K562 (cell line): ENCODE data around the gene LGI4. TPM values are rescaled to one million over a fixed set of nuclear protein-coding genes. Genes with fewer than 3 reads are reported as not detected.

ENCODE experiments used
- ATAC-seq: fragments of 200-7000 bp; cut with Tn5 transposase; 3 replicates; pipeline ENCODE4 v1.9.1; 2020; ENCODE audit warnings: moderate library complexity
- BruUV-seq: library from RNA; stranded (reverse); fragments of 400-500 nt; replicated peaks from 2 replicates; lab custom pipeline; 2021; lab: Mats Ljungman, UMichigan
- CTCF ChIA-PET: fragments of 300-600 bp; formaldehyde crosslinking; extraction: SDS; loops from one replicate; lab custom pipeline; 2021; ENCODE audit warnings: low intra/inter-chr PET ratio; lab: Yijun Ruan, JAX
- POLR2A ChIA-PET: fragments of 300-600, 350-650 bp; sonication (Branson Sonifier 250); formaldehyde crosslinking; extraction: SDS; loops from one replicate; lab custom pipeline; 2021; ENCODE audit warnings: antibody characterized with exemption, inconsistent platforms; lab: Yijun Ruan, JAX
- DNase-seq, 4 experiments: peaks; one replicate each; pipeline versions ENCODE4 v3.0.0 to v3.0.0-alpha.2; 2011 to 2018; ENCODE audit warnings: low spot score in 3 of 4, mixed read lengths in 3 of 4; ENCODE audit errors: extremely low read depth in 1 of 4
- FAIRE-seq: peaks from 2 replicates; lab custom pipeline; 2011; peaks lifted over from hg19 to GRCh38; lab: Jason Lieb, UNC
- H2AFZ ChIP-seq: 2 replicates; pipeline ENCODE4 v1.6.0; 2011; ENCODE audit warnings: low read depth, low read length, control low read depth, inconsistent platforms
- H3K27ac ChIP-seq: fragments of 200-600 bp; 3 replicates; pipeline ENCODE4 v1.8.0; 2011; ENCODE audit warnings: low read depth, mild to moderate bottlenecking, control low read depth, inconsistent platforms, low read length, moderate library complexity, mixed read lengths; ENCODE audit errors: extremely low read depth
- H3K27me3 ChIP-seq, 2 experiments: fragments of 300-600 bp in 1 of 2; 2 replicates in 1 of 2; 3 replicates in 1 of 2; pipeline versions ENCODE4 v1.6.0 to v1.8.0; 2011; ENCODE audit warnings: inconsistent platforms in 2 of 2, low read length in 2 of 2, mild to moderate bottlenecking in 1 of 2, mixed read lengths in 1 of 2, moderate library complexity in 1 of 2; ENCODE audit not compliant: control insufficient read depth in 2 of 2, insufficient read depth in 2 of 2
- H3K36me3 ChIP-seq: fragments of 300-600 bp; 3 replicates; pipeline ENCODE4 v1.8.0; 2011; ENCODE audit warnings: mild to moderate bottlenecking, low read length, inconsistent platforms; ENCODE audit not compliant: control insufficient read depth, insufficient read depth
- H3K4me1 ChIP-seq, 2 experiments: fragments of 200-600 bp in 1 of 2; replicated peaks in 1 of 2; 2 replicates in 1 of 2; 3 replicates in 1 of 2; pipeline versions ENCODE4 v1.5.1 to v1.8.0; 2011; ENCODE audit warnings: inconsistent platforms in 2 of 2, low read length in 2 of 2, mild to moderate bottlenecking in 1 of 2, mixed read lengths in 1 of 2, moderate library complexity in 1 of 2; ENCODE audit not compliant: control insufficient read depth in 2 of 2, insufficient read depth in 2 of 2
- H3K4me2 ChIP-seq: 2 replicates; pipeline ENCODE4 v1.6.1; 2011; ENCODE audit warnings: low read length, control low read depth, inconsistent platforms, mixed read lengths; ENCODE audit not compliant: insufficient read depth
- H3K4me3 ChIP-seq: fragments of 200-600 bp; sonication (generic), shearing (Covaris generic); 2 replicates; pipeline ENCODE4 v1.5.1; 2016; ENCODE audit warnings: control low read depth, inconsistent platforms
- H3K79me2 ChIP-seq: fragments of 200-600 bp; 3 replicates; pipeline ENCODE4 v1.8.0; 2011; ENCODE audit warnings: low read length, inconsistent platforms; ENCODE audit not compliant: control insufficient read depth, insufficient read depth
- H3K9ac ChIP-seq, 2 experiments: 2 replicates each; pipeline versions ENCODE4 v1.6.0 to v1.6.1; 2011; ENCODE audit warnings: low read depth in 2 of 2, low read length in 2 of 2, control low read depth in 1 of 2, inconsistent platforms in 1 of 2, mild to moderate bottlenecking in 1 of 2, mixed read lengths in 1 of 2; ENCODE audit not compliant: insufficient read depth in 1 of 2
- H3K9me1 ChIP-seq: one replicate; pipeline ENCODE4 v1.6.0; 2011; ENCODE audit warnings: inconsistent platforms, mild to moderate bottlenecking, low read length, moderate library complexity; ENCODE audit not compliant: control insufficient read depth, insufficient read depth
- H3K9me3 ChIP-seq: replicated peaks from 2 replicates; pipeline ENCODE4 v1.5.1; 2011; ENCODE audit warnings: low read depth, low read length, inconsistent platforms; ENCODE audit not compliant: control insufficient read depth, insufficient read depth
- H4K20me1 ChIP-seq: replicated peaks from 2 replicates; pipeline ENCODE4 v1.6.1; 2011; ENCODE audit warnings: low read length, inconsistent platforms, mixed read lengths; ENCODE audit not compliant: control insufficient read depth, insufficient read depth
- ATF6 ChIP-seq: sonication (generic); formaldehyde crosslinking; IDR thresholded peaks from 2 replicates; pipeline ENCODE4 v1.4.0; 2020; ENCODE audit warnings: mild to moderate bottlenecking, missing genetic modification reagents
- CC2D1A ChIP-seq: fragments of 450-650 bp; IDR thresholded peaks from 2 replicates; pipeline ENCODE4 v1.6.1; 2017; ENCODE audit warnings: mild to moderate bottlenecking
- CTBP1 ChIP-seq: fragments of 450-650 bp; IDR thresholded peaks from 2 replicates; pipeline ENCODE4 v1.6.1; 2016; ENCODE audit warnings: borderline replicate concordance
- DPF2 ChIP-seq: fragments of 450-650 bp; IDR thresholded peaks from 2 replicates; pipeline ENCODE4 v1.6.1; 2016
- ESRRA ChIP-seq: fragments of 450-650 bp; IDR thresholded peaks from 2 replicates; pipeline ENCODE4 v1.6.1; 2014; ENCODE audit warnings: low read depth, mild to moderate bottlenecking, moderate library complexity, borderline replicate concordance
- IRF2 ChIP-seq: sonication (generic); formaldehyde crosslinking; IDR thresholded peaks from 2 replicates; pipeline ENCODE4 v1.8.1; 2022; ENCODE audit warnings: mild to moderate bottlenecking, missing genetic modification reagents
- KDM1A ChIP-seq, 2 experiments: fragments of 450-650 bp; IDR thresholded peaks; 2 replicates each; pipeline ENCODE4 v1.6.1; 2016; ENCODE audit warnings: mild to moderate bottlenecking in 2 of 2
- KLF13 ChIP-seq: fragments of 450-650 bp; IDR thresholded peaks from 2 replicates; pipeline ENCODE4 v1.6.1; 2016; ENCODE audit warnings: missing genetic modification characterization, low read depth, mild to moderate bottlenecking, missing compliant biosample characterization, moderate library complexity, borderline replicate concordance
- MEIS2 ChIP-seq: fragments of 450-650 bp; IDR thresholded peaks from 2 replicates; pipeline ENCODE4 v1.6.1; 2014; ENCODE audit warnings: mild to moderate bottlenecking; ENCODE audit not compliant: partially characterized antibody
- PRDM10 ChIP-seq: fragments of 450-650 bp; IDR thresholded peaks from 2 replicates; pipeline ENCODE4 v1.6.1; 2018; ENCODE audit not compliant: partially characterized antibody
- RBM25 ChIP-seq: fragments of 200-400 bp; formaldehyde crosslinking; IDR thresholded peaks from 2 replicates; pipeline ENCODE4 v1.6.1; 2018; ENCODE audit warnings: low read length, low read depth, moderate library complexity; ENCODE audit not compliant: severe bottlenecking
- SMARCA4 ChIP-seq: fragments of 450-650 bp; IDR thresholded peaks from 2 replicates; pipeline ENCODE4 v1.6.1; 2016
- SMARCA5 ChIP-seq: fragments of 450-650 bp; IDR thresholded peaks from 2 replicates; pipeline ENCODE4 v1.6.1; 2016
- TFAP4 ChIP-seq: sonication (generic); formaldehyde crosslinking; IDR thresholded peaks from 2 replicates; pipeline ENCODE4 v1.8.0; 2022; ENCODE audit warnings: missing genetic modification reagents, mild to moderate bottlenecking, moderate library complexity, borderline replicate concordance
- ZFP36 ChIP-seq: fragments of 150-350 bp; IDR thresholded peaks from 2 replicates; pipeline ENCODE4 v1.6.1; 2018; ENCODE audit warnings: low read length, low read depth; ENCODE audit not compliant: partially characterized antibody
- ZKSCAN1 ChIP-seq: fragments of 150-350 bp; IDR thresholded peaks from 2 replicates; pipeline ENCODE4 v1.6.1; 2016; ENCODE audit warnings: low read depth, low read length
- WGBS: fragments of 100-300 bp; shearing (Covaris generic); methylation state at CpG from one replicate; pipeline ENCODE4 v1.1.6; 2016; ENCODE audit warnings: low coverage, mixed read lengths; ENCODE audit not compliant: insufficient coverage; ENCODE audit errors: missing lambda C conversion rate; 5-methylcytosine and 5-hydroxymethylcytosine counted together
- in situ Hi-C: fragments of 300-500 bp; cut with MboI; formaldehyde crosslinking; loops from 4 replicates; pipeline ENCODE4 v1.15.0; 2018; ENCODE audit warnings: inconsistent platforms, mixed read lengths
- intact Hi-C: fragments of 100-400 bp; cut with micrococcal nuclease; formaldehyde crosslinking; loops from 2 replicates; pipeline ENCODE4 v1.14.2; 2022
- polyA plus RNA-seq, 8 experiments: library from polyadenylated mRNA; depleted of rRNA in 4 of 8; stranded (reverse) in 5 of 8; unstranded in 3 of 8; fragments of >200 nt; fragmentation: Nextera tagmentation in 2 of 8; fragmentation: Illumina TruSeq in 1 of 8; extraction: Ambion mirVana in 2 of 8; extraction: Trizol in 1 of 8; gene quantifications; 2 replicates each; pipeline versions ENCODE4 v1.2.1 to v1.2.3, GENCODE V29; 2011 to 2014; ENCODE audit warnings: inconsistent platforms in 1 of 8, missing spikeins in 1 of 8
- total RNA-seq, 7 experiments: library from RNA; depleted of rRNA in 6 of 7; stranded (reverse); fragments of >200 nt in 6 of 7; fragmentation: Illumina TruSeq in 2 of 7; extraction: Trizol in 2 of 7; gene quantifications; 2 replicates each; pipeline versions ENCODE4 v1.2.1 to v1.2.3, GENCODE V29; 2011 to 2021; ENCODE audit warnings: low replicate concordance in 1 of 7

Gene LGI4
- total and polyA plus RNA-seq, 9 of the 15 experiments (the other 6 are each of a cell fraction or from before 2014, with no cell fraction given): 0.14 to 0.30 (median 0.24) TPM; not detected in 4

GRCh38 chr19:35108730-35109129, 26.1 kb downstream of the LGI4 start (continued):
- no peak for TF ChIP-seq ESRRA

- Histone ChIP-seq H2AFZ (peak overlapping the region; percentile 34), H3K27ac (no peak overlapping the region), H3K9ac (no peak overlapping the region), H3K4me3 (no peak overlapping the region), H4K20me1 (no peaks in the 10 kb centered on the region), H3K79me2 (no peaks in the 10 kb centered on the region), H3K4me2 (peak overlapping the region; percentile 7; the same call in 1 of the 2 replicates), H3K9me3 (peaks cover 7% of the 10 kb centered on the region), H3K27me3 (no peaks in the 10 kb centered on the region), H3K9me1 (no peaks in the 10 kb centered on the region), H3K4me1 (peaks cover 22 to 37% of the 10 kb centered on the region in 2 experiments), H3K36me3 (no peaks in the 10 kb centered on the region)
- ATAC-seq: peak; percentile 64
- intact Hi-C loops: no loop called here
- ChIA-PET CTCF (no interaction called here), POLR2A (interaction anchor here (0.6 to 0.9 kb wide), 3 partner anchors 47 to 273 kb away, joined by 3 read pairs; partner anchors contain the start of gene FXYD5)
- no TSS peak for BruUV-seq
- in situ Hi-C loops: no loop called here
- 4% methylated on average over 5 of the region's 5 CpGs for WGBS
- peak; percentile 67 to 80 (median 70) for DNase-seq
- FAIRE-seq: peak; percentile 94
- TF ChIP-seq RBM25 (peak; percentile 76), IRF2 (CRISPR knock-in tag) (no peak), CTBP1 (peak; percentile 29; the same call in 1 of the 2 replicates), DPF2 (peak; percentile 53; the same call in 1 of the 2 replicates), KDM1A (IDR thresholded peaks at IDR 0.05) (peak in 1 of 2 experiments; percentile 19; a peak in 1 of 4 replicates), KLF13 (peak; percentile 52; the same call in 1 of the 2 replicates), SMARCA4 (0 out of 2 replicates have a peak, but pooled peaks have one; percentile 17), PRDM10 (peak; percentile 12), SMARCA5 (0 out of 2 replicates have a peak, but pooled peaks have one; percentile 53), MEIS2 (peak; percentile 72), ATF6 (CRISPR knock-in tag) (no peak), ZFP36 (peak; percentile 23), CC2D1A (no peak), ZKSCAN1 (peak; percentile 98), TFAP4 (CRISPR knock-in tag) (peak; percentile 28; the same call in 1 of the 2 replicates)
These were observed 27.3 kb downstream of the LGI4 start for GRCh38 chr19:35107545-35107944.
